ENCODE data around the gene TBP.
"Not testable (repeated sequence)": the region's sequence is repeated elsewhere in the genome, so short reads cannot be mapped to it uniquely, and the experiment has no call there.

Gene TBP

GRCh38 chr6:170536671-170537070, 17.5 kb upstream of the TBP start:
- DNase-seq: no peak

DNA sequence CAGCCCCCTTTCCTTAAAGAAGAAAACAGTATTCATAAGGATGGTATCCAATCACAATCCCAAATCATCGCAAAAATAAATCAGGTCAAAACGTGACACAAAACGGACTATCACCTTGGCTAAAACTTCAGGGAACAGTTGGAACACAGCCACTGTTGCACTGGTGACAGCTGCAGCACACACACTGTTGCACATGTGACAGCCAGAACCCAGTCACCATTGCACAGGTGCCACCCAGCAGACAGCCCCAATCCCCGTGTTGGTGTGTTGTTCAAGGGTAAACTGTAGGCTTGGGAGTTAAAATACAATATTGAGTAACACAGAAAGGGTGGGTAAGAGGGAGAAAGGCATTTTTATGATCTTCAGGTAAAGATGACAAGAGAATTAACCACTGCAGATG, 16.8 kb upstream of the TBP start:
- no peak for DNase-seq

GRCh38 chr6:170542031-170542719, 12.0 kb upstream of the TBP start:
- no peak for DNase-seq

GRCh38 chr6:170545405-170545804, 8.8 kb upstream of the TBP start:
- peak in 2 of 3 experiments; percentile 32 to 63 for DNase-seq

- DNase-seq: peak; percentile 90 to 98 (median 95)
Observed at GRCh38 chr6:170552765-170553533, 1.2 kb upstream of the TBP start, which contains the start of gene PSMB1. Gene PSMB1, minus strand, starts transcription at chr6:170553307. Its CDS starts 65 bp downstream, at chr6:170553242.

DNA sequence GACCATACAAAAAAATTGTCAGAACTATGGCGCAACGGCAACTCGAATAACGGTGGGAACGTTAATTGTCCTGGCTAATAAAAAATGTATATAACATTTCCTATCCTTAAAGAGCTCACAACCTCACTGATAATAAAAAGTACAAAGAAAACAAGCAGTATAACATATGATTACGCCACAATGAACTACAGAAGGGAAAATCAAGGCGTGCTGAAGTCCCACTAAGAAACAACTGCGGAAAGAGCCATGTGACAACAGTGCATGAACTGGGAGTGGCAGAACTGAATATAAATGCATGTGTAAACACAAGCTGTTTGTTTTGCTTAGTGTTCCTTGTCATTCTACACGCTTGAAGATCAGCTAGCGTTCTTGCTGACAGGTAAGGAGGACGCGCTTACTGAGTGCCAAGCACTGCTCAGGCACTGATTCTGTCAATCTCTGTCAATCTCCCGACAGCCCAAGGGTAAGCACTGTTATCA, 596 bp upstream of the TBP start:
- no peak for DNase-seq

- no peak for DNase-seq
Observed at GRCh38 chr6:170554796-170555137, 598 bp downstream of the TBP start.

DNA sequence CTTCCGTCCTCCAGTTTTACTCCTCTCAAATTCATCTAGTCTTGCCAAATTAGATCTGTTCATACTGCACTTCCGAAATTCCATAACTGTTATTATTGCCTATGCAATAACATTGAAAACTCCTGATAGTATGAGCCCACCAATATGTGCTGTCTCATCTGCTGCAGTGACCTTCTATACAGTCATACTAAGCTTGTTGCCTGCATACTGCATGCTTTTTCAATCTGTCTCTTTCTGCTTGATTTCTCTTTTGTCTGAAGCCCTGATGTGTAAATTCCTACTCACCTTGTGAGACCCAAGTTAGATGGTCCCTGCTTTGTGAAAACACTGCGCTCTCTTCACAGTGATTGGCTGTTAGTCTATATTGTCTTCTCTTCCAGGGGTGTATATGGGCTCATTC, 1.1 kb downstream of the TBP start:
- DNase-seq: no peak

DNA sequence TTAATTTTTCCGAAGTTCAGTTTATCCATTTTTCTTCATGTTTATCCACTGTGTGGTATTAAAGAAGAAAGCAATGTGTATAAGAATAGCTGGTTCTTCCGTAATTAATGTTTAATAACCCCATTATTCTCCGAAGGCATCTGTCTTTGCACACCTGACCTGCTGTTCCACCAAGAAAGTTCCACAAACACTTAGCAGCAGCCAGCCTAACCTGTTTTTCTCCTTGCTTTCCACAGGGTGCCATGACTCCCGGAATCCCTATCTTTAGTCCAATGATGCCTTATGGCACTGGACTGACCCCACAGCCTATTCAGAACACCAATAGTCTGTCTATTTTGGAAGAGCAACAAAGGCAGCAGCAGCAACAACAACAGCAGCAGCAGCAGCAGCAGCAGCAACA, 7.4 kb downstream of the TBP start:
- peak in 1 of 3 experiments; percentile 29 for DNase-seq

- no peak for DNase-seq
Observed at GRCh38 chr6:170564936-170565530, 10.9 kb downstream of the TBP start.

DNA sequence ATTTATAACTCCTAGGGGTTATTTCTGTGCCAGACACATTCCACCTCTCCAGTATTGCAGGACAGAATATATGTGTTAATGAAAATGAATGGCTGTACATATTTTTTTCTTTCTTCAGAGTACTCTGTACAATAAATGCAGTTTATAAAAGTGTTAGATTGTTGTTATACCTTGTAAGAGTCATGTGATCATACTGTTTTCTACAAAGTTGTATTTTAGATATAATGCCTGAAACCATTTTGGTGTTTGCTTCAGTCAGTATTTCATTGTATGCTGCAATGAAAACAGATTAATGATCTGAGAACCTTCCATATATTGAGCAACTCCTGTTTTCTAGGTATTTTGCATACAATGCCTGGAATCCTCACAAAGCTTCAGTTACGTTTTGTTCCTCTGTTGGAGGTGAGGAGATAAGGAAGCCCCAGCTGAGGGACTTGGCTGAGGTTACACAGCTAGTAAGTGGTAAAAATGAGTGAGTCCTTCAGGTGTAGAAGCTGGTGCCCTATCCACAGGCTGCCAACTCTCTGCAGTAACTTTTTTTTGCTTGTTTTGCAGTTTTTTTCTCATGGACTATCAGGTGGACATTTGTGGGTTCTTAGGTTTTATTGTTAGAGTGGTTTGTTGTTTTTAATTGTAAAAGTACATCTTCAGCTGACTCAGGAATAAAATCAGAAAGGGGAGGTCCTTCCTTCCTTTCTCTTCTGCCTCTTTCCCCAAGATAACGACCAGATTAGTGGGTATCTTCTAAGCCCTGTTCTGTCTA, 18.7 kb downstream of the TBP start:
- DNase-seq: no peak

- no peak for DNase-seq
Observed at GRCh38 chr6:170575250-170575649, 21.1 kb downstream of the TBP start.

DNA sequence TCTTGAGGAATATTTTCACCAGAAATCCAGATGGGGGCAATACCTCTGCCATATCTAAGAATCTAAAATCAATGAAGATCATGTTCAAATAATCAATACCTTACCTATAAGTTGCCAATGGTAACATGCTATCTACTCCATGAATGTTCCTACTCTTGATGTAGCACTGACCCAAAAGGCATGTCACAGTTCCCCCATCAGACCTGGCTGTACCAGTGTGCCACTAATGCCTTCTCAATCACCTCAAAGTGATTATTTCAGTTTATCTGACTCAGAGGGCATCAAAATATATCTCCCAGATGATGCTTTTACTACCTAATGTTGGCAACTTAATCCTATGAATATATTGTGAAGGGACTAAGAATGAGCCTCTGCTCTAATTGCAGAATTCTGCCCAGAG, 24.7 kb downstream of the TBP start:
- DNase-seq: no peak

DNA sequence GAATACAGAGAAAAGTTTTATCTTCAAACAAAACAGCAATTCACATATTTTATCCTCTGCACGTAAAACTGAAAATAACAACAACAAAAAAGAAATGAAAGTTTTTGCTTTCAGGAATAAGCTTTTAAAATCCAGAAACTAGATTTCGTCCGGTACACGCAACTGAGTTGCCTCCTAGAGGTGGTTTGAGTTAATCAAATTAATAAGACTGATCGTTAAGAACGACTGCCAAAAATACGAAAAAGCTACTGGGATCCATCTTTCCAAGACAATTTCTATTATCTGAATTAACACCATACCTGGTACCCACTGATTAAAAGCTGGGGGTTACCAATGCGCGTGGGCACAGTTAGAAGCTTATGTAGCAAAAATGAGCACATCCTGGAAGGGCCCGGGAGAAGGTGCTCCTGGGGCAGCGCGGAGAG, 29.6 kb downstream of the TBP start:
- DNase-seq: no peak

DNA sequence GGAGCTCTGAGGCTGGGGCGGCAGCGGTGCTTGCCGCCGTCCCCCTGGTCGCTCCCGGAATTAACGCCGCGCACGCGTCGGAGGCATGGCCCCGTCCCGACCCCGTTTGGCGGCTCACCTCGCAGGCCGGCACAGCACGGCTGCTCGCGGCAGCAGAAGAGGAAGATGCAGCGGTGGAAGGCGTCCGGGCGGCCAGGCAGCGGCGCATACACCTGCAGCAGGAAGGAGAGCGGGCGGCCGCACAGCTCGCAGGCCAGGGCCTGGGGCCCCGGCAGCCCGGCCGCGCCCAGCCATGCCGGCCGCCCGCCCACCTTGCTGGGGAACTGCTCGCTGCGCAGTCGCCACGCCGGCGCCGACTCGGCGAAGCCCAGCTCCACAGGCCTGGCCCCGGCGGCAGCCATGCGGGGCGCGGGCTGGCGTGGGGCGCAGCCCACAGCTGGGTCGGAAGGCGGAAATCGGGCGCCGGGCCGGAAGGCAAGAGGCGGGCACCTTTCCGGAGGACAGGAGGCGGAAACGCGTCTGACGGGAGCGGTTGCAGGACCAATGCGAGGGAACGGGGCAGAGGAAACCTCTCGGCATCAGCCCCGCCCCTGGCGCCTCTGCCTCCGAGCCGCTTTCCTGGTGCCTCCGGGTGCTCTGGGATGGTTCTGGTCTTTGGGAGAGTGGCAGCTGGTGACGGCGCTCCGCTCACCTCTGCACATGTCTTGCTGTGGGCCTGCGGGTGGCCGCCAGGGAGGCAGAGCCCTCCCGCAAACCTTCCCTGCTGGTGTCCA, 30.2 kb downstream of the TBP start, which contains the start of gene PDCD2:
PDCD2 (minus strand) TSS at position 457 of the 773 bp plus-strand sequence; CDS start at position 401, 56 bp downstream.
- DNase-seq: peak; percentile 92 to 95 (median 94)

DNA sequence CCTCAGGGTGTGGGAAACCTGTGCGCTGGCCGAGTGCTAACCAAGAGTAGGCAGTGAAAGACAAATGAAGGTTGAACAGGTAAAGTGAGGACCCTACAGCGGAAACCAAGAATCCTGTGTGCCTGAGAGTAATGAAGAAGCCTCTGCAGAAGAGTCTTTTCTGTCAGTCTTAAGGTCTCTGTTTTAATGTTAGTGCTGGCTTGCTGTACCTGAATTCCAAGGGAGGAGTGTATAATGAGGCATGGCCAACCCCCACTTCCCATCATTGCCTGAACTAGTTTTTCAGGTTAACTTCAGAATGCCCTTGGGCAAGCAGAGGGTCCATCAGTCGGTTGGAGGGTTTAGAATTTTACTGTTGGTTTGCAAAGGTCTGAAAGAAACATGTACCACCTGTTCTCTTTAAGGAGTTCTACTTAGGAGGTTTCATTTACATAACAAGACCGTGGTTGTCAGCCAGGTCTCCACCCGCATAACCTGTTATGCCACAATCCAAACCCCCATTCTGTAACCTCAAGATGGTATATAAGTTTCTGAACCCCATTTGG, 30.9 kb downstream of the TBP start:
- peak in 1 of 3 experiments; percentile 75 for DNase-seq

DNA sequence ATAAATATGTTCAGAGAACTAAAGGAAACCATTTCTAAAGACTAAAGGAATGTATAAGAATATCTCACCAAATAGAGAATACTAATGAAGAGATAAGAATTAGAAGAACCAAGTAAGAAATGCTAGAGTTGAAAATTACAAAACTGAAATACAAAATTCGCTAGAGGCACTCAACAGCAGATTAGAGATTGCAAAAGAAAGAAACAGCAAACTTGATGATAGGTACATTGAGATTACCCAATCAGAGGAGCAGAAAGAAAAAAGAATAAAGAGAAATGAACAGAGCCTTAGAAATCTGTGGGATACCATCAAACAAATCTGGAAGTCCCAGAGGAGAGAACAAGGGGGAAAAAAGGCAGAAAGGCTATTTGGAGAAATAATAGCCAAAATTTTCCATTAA, 36.6 kb downstream of the TBP start:
- no peak for DNase-seq

- DNase-seq: no peak
Observed at GRCh38 chr6:170596426-170596825, 42.3 kb downstream of the TBP start.

DNA sequence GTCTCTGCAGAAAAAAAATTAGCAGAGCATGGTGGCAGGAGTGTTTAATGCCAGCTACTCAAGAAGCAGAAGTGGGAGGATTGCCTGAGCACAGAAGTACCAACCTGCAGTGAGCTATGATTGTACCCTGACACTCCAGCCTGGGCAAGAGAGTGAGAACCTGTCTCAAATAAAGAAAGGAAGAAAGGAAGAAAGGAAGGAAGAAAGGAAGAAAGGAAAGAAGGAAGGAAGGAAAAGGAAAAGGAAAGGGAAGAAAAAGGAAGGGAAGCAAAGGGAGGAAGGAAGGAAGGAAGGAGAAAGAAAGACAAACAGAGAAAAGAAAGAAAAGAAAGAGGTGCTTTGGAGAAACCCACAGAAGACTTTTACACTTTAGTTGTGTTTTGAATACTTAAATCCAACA, 43.1 kb downstream of the TBP start:
- DNase-seq: no peak

DNA sequence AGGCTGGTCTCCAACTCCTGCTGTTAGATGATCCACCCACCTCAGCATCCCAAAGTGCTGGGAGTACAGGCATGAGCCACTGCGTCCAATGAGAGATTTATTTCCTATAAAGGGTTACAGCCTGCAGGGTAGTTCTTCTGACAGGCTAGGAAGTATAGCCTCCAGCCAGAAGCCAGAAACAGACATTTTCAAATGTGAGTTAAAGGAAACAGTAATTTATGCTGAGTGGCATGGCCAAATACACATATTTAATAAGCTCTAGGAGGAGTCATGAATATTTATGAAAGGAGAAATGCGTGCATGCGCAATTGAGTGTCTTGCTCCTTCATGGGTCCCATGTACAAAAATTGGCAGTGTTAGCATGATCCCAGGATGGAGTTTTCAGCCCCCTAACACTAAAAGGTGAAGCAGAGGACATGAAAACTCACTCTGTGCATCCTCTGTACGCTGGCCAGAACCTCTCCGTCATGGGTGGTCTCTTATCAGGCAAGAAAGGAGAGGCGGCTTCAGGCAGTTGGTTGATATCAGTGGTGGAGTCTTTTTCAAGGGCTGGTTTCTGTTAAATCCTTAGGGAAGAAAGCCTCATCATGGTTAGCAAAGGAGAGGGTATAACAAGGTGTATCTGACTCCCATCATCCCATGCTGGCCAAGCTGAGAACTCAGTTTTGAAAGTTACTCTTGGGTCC, 51.5 kb downstream of the TBP start:
- no peak for DNase-seq

DNA sequence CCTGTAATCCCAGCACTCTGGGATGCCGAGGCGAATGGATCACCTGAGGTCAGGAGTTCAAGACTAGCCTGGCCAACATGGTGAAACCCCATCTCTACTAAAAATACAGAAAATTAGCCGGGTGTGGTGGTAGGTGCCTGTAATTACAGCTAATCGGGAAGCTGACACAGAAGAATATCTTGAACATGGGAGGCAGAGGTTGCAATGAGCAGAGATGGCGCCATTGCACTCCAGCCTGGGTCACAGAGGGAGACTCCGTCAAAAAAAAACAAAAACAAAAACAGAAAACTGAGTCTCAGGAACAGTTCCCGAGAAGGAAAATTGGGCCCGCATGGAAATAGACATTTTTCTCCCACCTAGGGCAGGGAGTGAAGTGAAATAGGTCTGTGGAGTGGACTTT, 55.1 kb downstream of the TBP start:
- not testable (repeated sequence) for DNase-seq
